AG04450 (cell line): Measurements from ENCODE around the gene KCNQ4. TPM values are rescaled to one million over a fixed set of nuclear protein-coding genes. Genes with fewer than 3 reads are reported as not detected.
A peak's percentile ranks its signal among the peaks of the same experiment; 100 is the strongest.

Experiments
- CTCF ChIA-PET: fragments of 300-600, 350-600 bp; formaldehyde crosslinking; extraction: SDS; loops from one replicate; lab custom pipeline; 2022; ENCODE audit warnings: antibody characterized with exemption, inconsistent platforms; lab: Charles Lee
- POLR2A ChIA-PET: fragments of 350-600 bp; formaldehyde crosslinking; extraction: SDS; loops from one replicate; lab custom pipeline; 2021; ENCODE audit warnings: antibody characterized with exemption, inconsistent platforms; lab: Yijun Ruan, JAX
- DNase-seq: peaks from one replicate; pipeline ENCODE4 v3.0.0-alpha.2; 2011; ENCODE audit warnings: low read depth, low spot score
- H3K27ac ChIP-seq: one replicate; pipeline ENCODE4 v1.5.1; 2012; ENCODE audit warnings: low read depth, low read length, control low read depth
- H3K27me3 ChIP-seq: one replicate; pipeline ENCODE4 v1.6.0; 2012; ENCODE audit warnings: low read length; ENCODE audit not compliant: control insufficient read depth, insufficient read depth
- H3K4me3 ChIP-seq: 2 replicates; pipeline ENCODE4 v1.5.1; 2011; ENCODE audit warnings: mild to moderate bottlenecking, low read depth, low read length, control low read depth
- H3K9me3 ChIP-seq: 2 replicates; pipeline ENCODE4 v1.5.1; 2012; ENCODE audit warnings: low read length; ENCODE audit not compliant: control insufficient read depth, insufficient read depth
- polyA plus RNA-seq: library from polyadenylated mRNA; depleted of rRNA; stranded (reverse); fragments of >200 nt; gene quantifications from 2 replicates; pipeline ENCODE4 v1.2.3, GENCODE V29; 2011
- TF ChIP-seq, protein P1 (sequence below): IDR thresholded peaks from 2 replicates; pipeline ENCODE4 v1.5.1; 2011; ENCODE audit warnings: low read depth, low read length, control low read depth, inconsistent platforms

The KCNQ4 gene
- polyA plus RNA-seq, 1 experiment = not detected

DNA sequence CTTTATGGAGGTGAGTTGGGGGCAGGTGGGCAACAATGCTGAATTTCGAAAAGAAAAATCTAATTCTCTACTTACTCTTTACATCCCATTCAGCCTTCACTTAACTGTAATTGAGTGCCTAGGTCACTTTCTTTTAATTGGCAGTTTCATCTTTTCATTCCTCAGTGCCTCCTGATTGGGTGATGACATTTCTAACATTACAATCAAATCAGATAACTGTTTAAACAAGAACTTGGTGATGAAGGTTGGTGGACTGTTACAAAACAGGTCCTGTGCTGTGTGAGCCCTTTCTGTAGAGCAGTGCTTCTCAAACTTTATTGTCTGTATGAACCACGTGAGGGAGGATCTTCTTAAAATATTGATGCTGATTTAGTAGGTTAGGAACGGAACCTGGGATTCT lies 40.1 kb upstream of the KCNQ4 start:
- Histone ChIP-seq H3K27ac (no peak overlapping the region), H3K27me3 (no peaks in the 10 kb centered on the region), H3K4me3 (no peak overlapping the region), H3K9me3 (no peaks in the 10 kb centered on the region)
- DNase-seq = no peak
- POLR2A ChIA-PET = no interaction called here
- TF ChIP-seq, protein P1, sequence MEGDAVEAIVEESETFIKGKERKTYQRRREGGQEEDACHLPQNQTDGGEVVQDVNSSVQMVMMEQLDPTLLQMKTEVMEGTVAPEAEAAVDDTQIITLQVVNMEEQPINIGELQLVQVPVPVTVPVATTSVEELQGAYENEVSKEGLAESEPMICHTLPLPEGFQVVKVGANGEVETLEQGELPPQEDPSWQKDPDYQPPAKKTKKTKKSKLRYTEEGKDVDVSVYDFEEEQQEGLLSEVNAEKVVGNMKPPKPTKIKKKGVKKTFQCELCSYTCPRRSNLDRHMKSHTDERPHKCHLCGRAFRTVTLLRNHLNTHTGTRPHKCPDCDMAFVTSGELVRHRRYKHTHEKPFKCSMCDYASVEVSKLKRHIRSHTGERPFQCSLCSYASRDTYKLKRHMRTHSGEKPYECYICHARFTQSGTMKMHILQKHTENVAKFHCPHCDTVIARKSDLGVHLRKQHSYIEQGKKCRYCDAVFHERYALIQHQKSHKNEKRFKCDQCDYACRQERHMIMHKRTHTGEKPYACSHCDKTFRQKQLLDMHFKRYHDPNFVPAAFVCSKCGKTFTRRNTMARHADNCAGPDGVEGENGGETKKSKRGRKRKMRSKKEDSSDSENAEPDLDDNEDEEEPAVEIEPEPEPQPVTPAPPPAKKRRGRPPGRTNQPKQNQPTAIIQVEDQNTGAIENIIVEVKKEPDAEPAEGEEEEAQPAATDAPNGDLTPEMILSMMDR = no peak
- CTCF ChIA-PET = no interaction called here

DNA sequence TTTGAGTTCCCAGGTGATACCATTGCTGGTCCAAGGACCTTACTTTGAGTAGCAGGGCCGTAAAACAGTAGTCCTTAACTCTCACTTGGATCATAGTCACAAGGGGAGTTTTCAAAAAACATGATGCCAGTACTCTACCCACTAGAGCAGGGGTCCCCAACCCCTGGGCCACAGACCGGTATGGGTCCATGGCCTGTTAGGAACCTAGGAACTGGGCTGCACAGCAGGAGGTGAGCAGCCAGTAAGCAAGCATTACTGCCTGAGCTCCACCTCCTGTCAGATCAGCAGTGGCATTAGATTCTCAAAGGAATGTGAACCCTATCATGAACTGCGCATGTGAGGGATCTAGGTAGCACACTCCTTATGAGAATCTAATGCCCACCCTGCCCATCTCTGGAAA lies 39.7 kb upstream of the KCNQ4 start:
- TF ChIP-seq, protein P1 = no peak
- Histone ChIP-seq H3K27ac (no peak overlapping the region), H3K4me3 (no peak overlapping the region), H3K9me3 (no peaks in the 10 kb centered on the region), H3K27me3 (no peaks in the 10 kb centered on the region)
- ChIA-PET CTCF (interaction anchor here (1.1 kb wide), 1 partner anchor 30 kb away, joined by 3 read pairs; no protein-coding TSS in a partner anchor), POLR2A (no interaction called here)
- DNase-seq = no peak

DNA sequence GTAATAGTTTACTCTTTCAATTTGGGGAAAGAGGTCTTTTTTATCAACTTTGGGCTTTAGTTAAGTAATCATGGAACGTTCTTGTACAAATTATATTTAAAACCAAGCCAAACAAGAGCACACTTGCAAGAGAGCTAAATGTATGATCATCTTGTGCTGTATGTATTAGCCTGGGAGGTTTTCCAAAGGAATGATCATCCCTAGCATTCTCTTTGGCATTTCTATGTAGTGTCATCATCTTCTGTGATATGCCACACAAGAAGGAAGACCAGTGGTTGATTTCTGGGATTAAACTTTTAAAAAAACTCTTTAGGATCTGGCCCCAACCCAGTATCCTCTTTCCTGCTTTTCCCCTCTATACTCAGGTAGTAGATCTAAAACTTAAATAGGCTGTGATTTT lies 38.4 kb upstream of the KCNQ4 start:
- POLR2A ChIA-PET = no interaction called here
- CTCF ChIA-PET = interaction anchor here (1.0 to 1.1 kb wide), 3 partner anchors 28 to 76 kb away, joined by 3 read pairs; no protein-coding TSS in a partner anchor
- H3K27ac ChIP-seq = no peak overlapping the region

DNA sequence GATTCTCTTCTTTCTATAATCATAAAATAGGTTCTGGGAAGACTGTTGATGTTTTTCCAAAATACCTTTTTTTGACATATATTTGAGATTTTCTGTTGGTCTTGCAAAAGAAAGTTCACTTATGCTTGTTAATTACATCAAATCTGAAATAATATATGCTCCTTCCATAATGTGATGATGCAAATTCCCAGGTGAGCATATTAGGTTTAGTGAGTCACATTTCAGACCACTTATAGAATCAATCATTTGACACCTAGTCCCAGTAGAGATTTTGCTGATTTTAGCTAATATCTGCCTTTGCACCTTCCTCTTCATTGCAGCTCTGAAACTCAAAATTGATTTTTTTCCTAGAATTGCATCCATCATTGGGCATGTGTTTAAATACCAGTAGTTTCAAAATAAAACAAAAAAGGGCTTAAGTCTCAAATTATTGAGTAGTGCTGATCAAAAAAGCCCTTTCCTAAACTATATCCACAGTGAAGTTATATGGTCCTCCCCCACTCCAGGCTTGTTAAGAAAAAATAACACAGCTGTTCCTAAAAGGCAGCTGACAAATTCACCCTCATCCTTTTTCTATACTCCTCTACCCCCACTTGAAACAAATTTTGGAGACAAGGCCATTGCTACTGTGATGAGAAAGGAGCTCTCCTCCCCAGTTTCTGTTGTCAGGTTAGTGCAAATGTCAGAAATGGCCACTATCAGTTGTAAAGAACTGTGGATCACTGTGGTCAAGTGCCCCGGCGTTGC lies 37.1 kb upstream of the KCNQ4 start:
- DNase-seq = no peak

More for the DNA sequence above, 38.4 kb upstream of the KCNQ4 start:
- TF ChIP-seq, protein P1 = no peak
- Histone ChIP-seq H3K9me3 (no peaks in the 10 kb centered on the region), H3K27me3 (no peaks in the 10 kb centered on the region), H3K4me3 (no peak overlapping the region)
- DNase-seq = peak; percentile 32

More for the DNA sequence above, 37.1 kb upstream of the KCNQ4 start:
- ChIA-PET CTCF (interaction anchor here (2.3 kb wide), 1 partner anchor 28 kb away, joined by 9 read pairs; no protein-coding TSS in a partner anchor), POLR2A (interaction anchor here (0.8 to 1.7 kb wide), 2 partner anchors 40 to 55 kb away, joined by 6 to 9 read pairs; partner anchors contain the start of gene NFYC)
- TF ChIP-seq, protein P1 = no peak
- H3K27ac ChIP-seq = no peak overlapping the region
- no peaks in the 10 kb centered on the region for H3K27me3 ChIP-seq
- no peaks in the 10 kb centered on the region for H3K9me3 ChIP-seq
- no peak overlapping the region for H3K4me3 ChIP-seq
